ENCODE data around the gene ARMC3.
A peak's percentile ranks its signal among the peaks of the same experiment; 100 is the strongest.
"Not testable (repeated sequence)": the region's sequence is repeated elsewhere in the genome, so short reads cannot be mapped to it uniquely, and the experiment has no call there.

ARMC3 gene

GRCh38 chr10:23047201-23048050 lies 119.6 kb downstream of the ARMC3 start:
- no peak for DNase-seq (ENCODE audit: low spot score)

GRCh38 chr10:23048191-23048590 lies 120.3 kb downstream of the ARMC3 start:
- no peak for DNase-seq (ENCODE audit: low spot score)

- DNase-seq (ENCODE audit: low spot score) = no peak
Measured at GRCh38 chr10:23051278-23051677, 123.4 kb downstream of the ARMC3 start.

- DNase-seq (ENCODE audit: low spot score) = no peak
Measured at GRCh38 chr10:23051855-23052331, 124.0 kb downstream of the ARMC3 start.

GRCh38 chr10:23053036-23053435 lies 125.2 kb downstream of the ARMC3 start:
- DNase-seq (ENCODE audit: low spot score) = no peak

- DNase-seq (ENCODE audit: low spot score) = no peak
Measured at GRCh38 chr10:23055424-23056185, 127.8 kb downstream of the ARMC3 start.

GRCh38 chr10:23056186-23056579 lies 128.3 kb downstream of the ARMC3 start:
- DNase-seq (ENCODE audit: low spot score) = no peak

GRCh38 chr10:23058366-23058765 lies 130.5 kb downstream of the ARMC3 start:
- DNase-seq (ENCODE audit: low spot score) = no peak

GRCh38 chr10:23060918-23061317 lies 133.1 kb downstream of the ARMC3 start:
- DNase-seq (ENCODE audit: low spot score) = no peak

GRCh38 chr10:23063045-23063972 lies 135.5 kb downstream of the ARMC3 start:
- DNase-seq (ENCODE audit: low spot score) = no peak

- DNase-seq (ENCODE audit: low spot score) = no peak
Measured at GRCh38 chr10:23063973-23064812, 136.3 kb downstream of the ARMC3 start.

- not testable (repeated sequence) for DNase-seq (ENCODE audit: low spot score)
Measured at GRCh38 chr10:23064813-23065114, 136.9 kb downstream of the ARMC3 start.

- DNase-seq (ENCODE audit: low spot score) = no peak
Measured at GRCh38 chr10:23065181-23065948, 137.5 kb downstream of the ARMC3 start.

- DNase-seq (ENCODE audit: low spot score) = no peak
Measured at GRCh38 chr10:23067337-23067736, 139.5 kb downstream of the ARMC3 start.

- DNase-seq (ENCODE audit: low spot score) = peak; percentile 60
Measured at GRCh38 chr10:23067939-23068775, 140.3 kb downstream of the ARMC3 start.

GRCh38 chr10:23069019-23069815 lies 141.4 kb downstream of the ARMC3 start:
- DNase-seq (ENCODE audit: low spot score) = peak; percentile 66

- DNase-seq (ENCODE audit: low spot score) = not testable (repeated sequence)
Measured at GRCh38 chr10:23070092-23070912, 142.4 kb downstream of the ARMC3 start.

- no peak for DNase-seq (ENCODE audit: low spot score)
Measured at GRCh38 chr10:23070913-23071218, 143.0 kb downstream of the ARMC3 start.
